NB4 (cell line): ENCODE measurements around the gene PRIMA1.

Experiments used
- DNase-seq: peaks from one replicate; pipeline ENCODE4 v3.0.0; 2010; ENCODE audit warnings: low read depth
- H3K4me3 ChIP-seq: one replicate; pipeline ENCODE4 v1.5.1; 2011; ENCODE audit warnings: mild to moderate bottlenecking, low read depth, low read length, moderate library complexity
- CTCF ChIP-seq: IDR thresholded peaks from one replicate; pipeline ENCODE4 v1.5.1; 2012; ENCODE audit warnings: low read depth, low read length
- MAX ChIP-seq: IDR thresholded peaks from 2 replicates; pipeline ENCODE4 v1.6.1; 2011; ENCODE audit warnings: low read depth, low read length
- MYC ChIP-seq: IDR thresholded peaks from 2 replicates; pipeline ENCODE4 v1.6.1; 2011; ENCODE audit warnings: low read depth, low read length
- POLR2A ChIP-seq: IDR thresholded peaks from 2 replicates; pipeline ENCODE4 v1.6.1; 2011; ENCODE audit warnings: mild to moderate bottlenecking; ENCODE audit not compliant: insufficient read length; ENCODE audit errors: extremely low read depth

Gene PRIMA1

GRCh38 chr14:93742761-93743160 is 45.5 kb downstream of the PRIMA1 start:
- no peak overlapping the region for H3K4me3 ChIP-seq
- TF ChIP-seq MAX (no peak), MYC (no peak), POLR2A (no peak), CTCF (no peak)
- DNase-seq: no peak

GRCh38 chr14:93741556-93742230 is 46.6 kb downstream of the PRIMA1 start:
- no peak overlapping the region for H3K4me3 ChIP-seq
- no peak for DNase-seq
- no peak for TF ChIP-seq MAX
- TF ChIP-seq MYC: no peak
- TF ChIP-seq POLR2A: no peak
- TF ChIP-seq CTCF: no peak

GRCh38 chr14:93737634-93738033 is 50.7 kb downstream of the PRIMA1 start:
- TF ChIP-seq CTCF: no peak
- TF ChIP-seq POLR2A: no peak
- TF ChIP-seq MAX: no peak
- TF ChIP-seq MYC: no peak
- DNase-seq: no peak

GRCh38 chr14:93736378-93737014 is 51.8 kb downstream of the PRIMA1 start:
- DNase-seq: peak; percentile 15
- peak; percentile 44 for TF ChIP-seq CTCF
- TF ChIP-seq MAX: no peak
- H3K4me3 ChIP-seq: no peak overlapping the region

More at GRCh38 chr14:93737634-93738033, 50.7 kb downstream of the PRIMA1 start:
- no peak overlapping the region for H3K4me3 ChIP-seq

- no peak for DNase-seq
- no peak overlapping the region for H3K4me3 ChIP-seq
- TF ChIP-seq CTCF (no peak), POLR2A (no peak), MAX (no peak), MYC (no peak)
These were observed 53.1 kb downstream of the PRIMA1 start for GRCh38 chr14:93735206-93735605.
